ENCODE data around the gene IL1RN. TPM values are rescaled to one million over a fixed set of nuclear protein-coding genes. Genes with fewer than 3 reads are reported as not detected.

The IL1RN gene
- total and polyA plus RNA-seq, 2 of the 8 experiments (the other 6 are each of a cell fraction or from before 2014, with no cell fraction given): not detected

GRCh38 chr2:113081488-113082210 is 45.7 kb upstream of the IL1RN start:
- Histone ChIP-seq H3K23ac (ENCODE audit: insufficient read length) (no peak overlapping the region), H2BK12ac (ENCODE audit: low read depth, low read length) (no peak overlapping the region), H3K14ac (ENCODE audit: insufficient read length) (no peak overlapping the region), H3K56ac (replicated peaks; ENCODE audit: insufficient read length, low read depth, low read length) (no peak overlapping the region), H3K27ac (ENCODE audit: low read depth, low read length) (no peak overlapping the region), H3K9ac (replicated peaks in 1 of 4; ENCODE audit: extremely low read depth in 1 of 4, low read depth in 3 of 4, low read length in 3 of 4) (no peak overlapping the region; a peak in 1 of 7 replicates), H2BK20ac (ENCODE audit: low read length) (no peak overlapping the region), H3K4ac (replicated peaks; ENCODE audit: insufficient read length, low read depth, low read length) (no peak overlapping the region), H2BK120ac (replicated peaks; ENCODE audit: low read depth, low read length) (no peak overlapping the region), H4K20me1 (replicated peaks in 1 of 2; ENCODE audit: control insufficient read depth in 1 of 2, insufficient read depth in 2 of 2, low read length in 2 of 2) (no peaks in the 10 kb centered on the region), H4K8ac (ENCODE audit: extremely low read depth, insufficient read depth, low read length) (no peak overlapping the region), H2BK15ac (ENCODE audit: low read length) (no peak overlapping the region), H3K79me1 (ENCODE audit: low read depth, low read length) (no peaks in the 10 kb centered on the region), H3K23me2 (ENCODE audit: low read depth, low read length) (no peaks in the 10 kb centered on the region), H2BK5ac (ENCODE audit: low read depth, low read length) (no peak overlapping the region), H3K79me2 (ENCODE audit: control insufficient read depth in 1 of 2, insufficient read depth in 2 of 2, low read length in 2 of 2) (no peaks in the 10 kb centered on the region), H3K18ac (ENCODE audit: extremely low read depth, low read length) (no peak overlapping the region), H3K4me1 (replicated peaks in 1 of 4; ENCODE audit: control insufficient read depth in 3 of 4, insufficient read depth in 4 of 4, low read length in 3 of 4) (peaks cover 0 to 2% (median 0%) of the 10 kb centered on the region in 4 experiments; a peak in 1 of 7 replicates), H3K9me3 (ENCODE audit: insufficient read depth in 2 of 2, low read depth in 1 of 2, low read length in 1 of 2) (no peaks in the 10 kb centered on the region), H4K5ac (ENCODE audit: insufficient read length, low read depth, low read length) (no peak overlapping the region), H3K4me3 (ENCODE audit: extremely low read depth in 1 of 4, insufficient read depth in 2 of 4, low read depth in 3 of 4, low read length in 4 of 4) (no peak overlapping the region), H2AK5ac (ENCODE audit: low read depth, low read length) (no peak overlapping the region), H4K91ac (replicated peaks; ENCODE audit: insufficient read length, low read length) (no peak overlapping the region), H3K36me3 (ENCODE audit: control insufficient read depth in 2 of 4, insufficient read depth in 4 of 4, low read length in 3 of 4) (no peaks in the 10 kb centered on the region), H2AFZ (ENCODE audit: low read length) (no peak overlapping the region), H3K27me3 (replicated peaks in 1 of 4; ENCODE audit: control insufficient read depth in 3 of 4, extremely low read depth in 1 of 4, insufficient read depth in 3 of 4, low read length in 3 of 4) (no peaks in the 10 kb centered on the region; a peak in 1 of 7 replicates), H3K4me2 (ENCODE audit: insufficient read depth in 1 of 2, low read depth in 2 of 2, low read length in 2 of 2) (no peak overlapping the region)
- 81% methylated on average over 2 of the region's 2 CpGs; no CpG with 5 or more reads in 1 of the 2 experiments for WGBS, 2 experiments (ENCODE audit: extremely low coverage in 1 of 2, insufficient coverage in 1 of 2, insufficient read length in 1 of 2, insufficient replicate concordance in 2 of 2, low coverage in 1 of 2, low lambda C conversion rate in 2 of 2, missing lambda C conversion rate in 1 of 2)
- CTCF ChIA-PET (ENCODE audit: partially characterized antibody): interaction anchor here (0.8 to 11.0 kb wide), 7 partner anchors 8 to 125 kb away, joined by 3 to 159 read pairs (median 4); no protein-coding TSS in a partner anchor
- FAIRE-seq (no peak), DNase-seq (ENCODE audit: low read depth in 1 of 2, low spot score in 2 of 2) (no peak)
- TF ChIP-seq POLR2AphosphoS5 (IDR thresholded peaks at IDR 0.05; ENCODE audit: low read depth, low read length): no peak
- TF ChIP-seq EZH2 (IDR thresholded peaks at IDR 0.05; ENCODE audit: low read depth, low read length, severe bottlenecking): no peak
- TF ChIP-seq KDM4A (IDR thresholded peaks at IDR 0.05; ENCODE audit: low read depth, low read length, severe bottlenecking): no peak
- no peak for TF ChIP-seq MAX (IDR thresholded peaks at IDR 0.05)
- TF ChIP-seq EP300 (IDR thresholded peaks at IDR 0.05; ENCODE audit: borderline replicate concordance in 1 of 2, low read depth in 2 of 2, low read length in 2 of 2): no peak
- TF ChIP-seq YY1 (IDR thresholded peaks at IDR 0.05; ENCODE audit: low read depth, low read length): no peak
- TF ChIP-seq NANOG (IDR thresholded peaks at IDR 0.05; ENCODE audit: insufficient read depth, low read depth, low read length, poor library complexity, severe bottlenecking): no peak
- no peak for TF ChIP-seq JUND (IDR thresholded peaks at IDR 0.05; ENCODE audit: low read length)
- no peak for TF ChIP-seq CREB1 (IDR thresholded peaks at IDR 0.05)
- TF ChIP-seq RAD21 (IDR thresholded peaks at IDR 0.05 in 1 of 2, conservative IDR thresholded peaks at IDR 0.05 in 1 of 2; ENCODE audit: low read depth in 2 of 2, low read length in 2 of 2): no peak
- no peak for TF ChIP-seq CTBP2 (IDR thresholded peaks at IDR 0.05; ENCODE audit: borderline replicate concordance, insufficient read depth, insufficient read length, low read length)
- POLR2A ChIA-PET (ENCODE audit: partially characterized antibody): no interaction called here

Data from H1 (cell line).